ENCODE data around the gene TIGAR. TPM values are rescaled to one million over a fixed set of nuclear protein-coding genes. Genes with fewer than 3 reads are reported as not detected.

Gene TIGAR
- total and polyA plus RNA-seq, 2 donors (not counting 3 experiments of a cell fraction or from before 2014, with no cell fraction given) = 5.6 to 31.2 TPM

DNA sequence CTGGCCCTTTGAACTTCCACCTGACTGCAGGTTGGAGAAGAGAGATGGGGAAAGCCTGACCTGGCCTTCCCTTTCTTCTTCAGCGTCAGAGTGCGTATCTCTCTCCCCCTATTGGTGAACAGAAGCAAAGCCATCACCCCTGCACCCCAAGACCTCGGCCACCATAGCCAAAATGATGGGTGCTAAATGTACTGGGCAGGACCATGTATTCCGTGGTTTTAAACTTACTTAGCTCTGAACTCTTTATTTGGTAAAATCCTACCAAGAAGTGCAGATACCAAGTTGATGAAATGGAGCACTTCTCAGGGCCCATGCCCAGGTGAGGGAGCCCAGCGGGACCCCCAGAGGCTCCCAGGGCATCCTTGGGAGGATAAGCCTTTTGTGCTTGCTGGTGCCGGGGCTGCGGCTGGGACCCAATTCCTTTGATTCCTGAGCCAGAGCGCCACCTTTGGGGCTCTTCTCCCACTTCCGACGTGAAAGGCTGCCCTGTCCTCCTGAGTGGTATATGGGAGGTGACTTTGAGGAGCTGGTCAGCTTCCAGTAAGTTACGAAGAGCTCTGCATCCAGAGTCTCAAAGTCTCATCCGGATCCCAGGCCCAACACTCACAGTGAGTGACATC is 38.0 kb upstream of the TIGAR start:
- CTCF ChIA-PET = interaction anchor here (1.4 kb wide), 1 partner anchor 243 kb away, joined by 3 read pairs; no protein-coding TSS in a partner anchor
- POLR2A ChIA-PET = no interaction called here
- Histone ChIP-seq H3K9me3 (replicated peaks; ENCODE audit: control insufficient read depth, insufficient read depth, low read length) (no peaks in the 10 kb centered on the region), H3K36me3 (ENCODE audit: control insufficient read depth in 2 of 2, extremely low read depth in 1 of 2, insufficient read depth in 2 of 2, low read length in 2 of 2) (no peaks in the 10 kb centered on the region), H2AFZ (ENCODE audit: low read depth, low read length) (no peak overlapping the region), H3K4me2 (ENCODE audit: insufficient read depth, low read length) (no peak overlapping the region), H3K4me3 (replicated peaks in 1 of 3; ENCODE audit: insufficient read depth in 1 of 3, low read depth in 1 of 3, low read length in 3 of 3) (no peak overlapping the region), H3K27me3 (ENCODE audit: control insufficient read depth in 2 of 2, insufficient read depth in 2 of 2, low read length in 2 of 2) (peaks cover 0 to 5% of the 10 kb centered on the region in 2 experiments), H3K9me1 (replicated peaks; ENCODE audit: control insufficient read depth, extremely low read depth, insufficient read depth, low read length) (no peaks in the 10 kb centered on the region), H3K9ac (replicated peaks; ENCODE audit: extremely low read depth, insufficient read depth, low read length) (no peak overlapping the region), H3K79me2 (ENCODE audit: control insufficient read depth, insufficient read depth, low read length) (no peaks in the 10 kb centered on the region), H3K27ac (ENCODE audit: insufficient read depth, low read depth, low read length) (no peak overlapping the region), H3K4me1 (ENCODE audit: control insufficient read depth, extremely low read depth, insufficient read depth, low read length) (no peaks in the 10 kb centered on the region), H4K20me1 (replicated peaks; ENCODE audit: control insufficient read depth, extremely low read depth, insufficient read depth, low read length) (no peaks in the 10 kb centered on the region)
- BruUV-seq (replicated peaks) = no TSS peak
- dilution Hi-C loops (cut with MboI; ENCODE audit: extremely low pct_ligation_motif_present, low sequenced_read_pairs) (no loop called here), intact Hi-C loops (cut with micrococcal nuclease) (no loop called here)
- TF ChIP-seq POLR2AphosphoS5 (IDR thresholded peaks at IDR 0.05; ENCODE audit: insufficient read depth, low read depth, low read length) (no peak), MAX (IDR thresholded peaks at IDR 0.05; ENCODE audit: insufficient read depth, insufficient read length) (no peak)
- TF ChIP-seq, protein P1, sequence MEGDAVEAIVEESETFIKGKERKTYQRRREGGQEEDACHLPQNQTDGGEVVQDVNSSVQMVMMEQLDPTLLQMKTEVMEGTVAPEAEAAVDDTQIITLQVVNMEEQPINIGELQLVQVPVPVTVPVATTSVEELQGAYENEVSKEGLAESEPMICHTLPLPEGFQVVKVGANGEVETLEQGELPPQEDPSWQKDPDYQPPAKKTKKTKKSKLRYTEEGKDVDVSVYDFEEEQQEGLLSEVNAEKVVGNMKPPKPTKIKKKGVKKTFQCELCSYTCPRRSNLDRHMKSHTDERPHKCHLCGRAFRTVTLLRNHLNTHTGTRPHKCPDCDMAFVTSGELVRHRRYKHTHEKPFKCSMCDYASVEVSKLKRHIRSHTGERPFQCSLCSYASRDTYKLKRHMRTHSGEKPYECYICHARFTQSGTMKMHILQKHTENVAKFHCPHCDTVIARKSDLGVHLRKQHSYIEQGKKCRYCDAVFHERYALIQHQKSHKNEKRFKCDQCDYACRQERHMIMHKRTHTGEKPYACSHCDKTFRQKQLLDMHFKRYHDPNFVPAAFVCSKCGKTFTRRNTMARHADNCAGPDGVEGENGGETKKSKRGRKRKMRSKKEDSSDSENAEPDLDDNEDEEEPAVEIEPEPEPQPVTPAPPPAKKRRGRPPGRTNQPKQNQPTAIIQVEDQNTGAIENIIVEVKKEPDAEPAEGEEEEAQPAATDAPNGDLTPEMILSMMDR (IDR thresholded peaks at IDR 0.05; ENCODE audit: extremely low read depth in 1 of 2, insufficient read depth in 1 of 2, low read depth in 1 of 2, low read length in 2 of 2) = no peak
- DNase-seq (ENCODE audit: low read depth, low spot score) (no peak), FAIRE-seq (no peak)
